HG02759 (cell line): Measurements from ENCODE around the gene POLD2.

Experiments used
- ATAC-seq: cut with Tn5 transposase; IDR thresholded peaks from one replicate; pipeline ENCODE4 v1.9.1; 2021; ENCODE audit warnings: mild to moderate bottlenecking, moderate library complexity; ENCODE audit not compliant: unreplicated experiment

Gene POLD2

DNA sequence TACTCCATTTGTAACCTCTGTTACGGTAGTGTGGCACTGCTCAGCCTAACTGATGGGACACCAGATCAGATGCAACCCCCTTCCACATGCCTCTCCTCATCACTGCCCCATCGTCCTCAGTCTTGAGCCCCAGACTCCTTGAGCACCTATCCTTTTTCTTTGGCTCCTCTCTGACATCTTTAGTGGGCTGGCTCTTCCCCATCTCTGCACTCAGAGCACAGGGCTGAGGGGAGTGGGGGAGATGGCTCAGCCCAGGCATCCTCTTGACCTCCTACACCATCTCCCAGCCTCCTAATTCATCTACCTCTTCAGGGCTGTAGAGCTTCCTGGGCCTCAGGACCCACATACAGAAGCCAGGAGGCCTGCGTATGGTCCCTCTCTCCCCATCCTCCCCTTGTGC is 39.6 kb downstream of the POLD2 start:
- ATAC-seq, result no peak

DNA sequence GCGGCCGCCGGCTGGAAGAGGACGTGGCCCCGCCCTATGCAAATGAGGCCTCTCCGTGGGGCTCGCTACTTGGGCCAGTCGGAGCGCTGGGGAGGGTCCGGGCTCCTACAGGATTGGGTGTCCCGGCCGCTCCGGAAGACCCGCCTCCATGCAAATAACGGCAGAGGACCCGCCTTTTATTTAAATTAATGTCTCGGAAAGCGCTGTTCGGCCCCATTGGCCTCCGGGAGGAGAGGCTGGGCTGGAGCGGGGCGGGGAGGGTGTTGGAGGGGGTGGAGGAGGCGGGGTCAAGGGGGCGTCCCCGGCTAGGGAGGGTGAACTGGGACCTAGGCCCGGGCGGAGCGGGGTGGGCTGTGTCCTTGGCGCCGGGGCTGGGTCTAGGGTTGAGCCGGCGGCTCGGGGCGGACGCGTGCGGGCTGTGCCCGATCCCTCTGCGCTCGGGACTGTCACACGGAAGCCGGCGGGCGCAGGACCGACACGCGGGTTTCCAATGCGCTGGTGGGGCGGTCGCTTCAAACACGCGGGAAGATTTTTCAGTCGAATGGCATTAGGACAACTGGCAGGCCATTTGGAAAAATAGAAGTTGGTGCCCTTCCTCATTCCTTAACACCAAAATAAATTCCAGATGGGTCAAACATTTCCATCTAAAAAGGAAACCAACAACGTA is 40.7 kb downstream of the POLD2 start:
- ATAC-seq, result peak; percentile 93

DNA sequence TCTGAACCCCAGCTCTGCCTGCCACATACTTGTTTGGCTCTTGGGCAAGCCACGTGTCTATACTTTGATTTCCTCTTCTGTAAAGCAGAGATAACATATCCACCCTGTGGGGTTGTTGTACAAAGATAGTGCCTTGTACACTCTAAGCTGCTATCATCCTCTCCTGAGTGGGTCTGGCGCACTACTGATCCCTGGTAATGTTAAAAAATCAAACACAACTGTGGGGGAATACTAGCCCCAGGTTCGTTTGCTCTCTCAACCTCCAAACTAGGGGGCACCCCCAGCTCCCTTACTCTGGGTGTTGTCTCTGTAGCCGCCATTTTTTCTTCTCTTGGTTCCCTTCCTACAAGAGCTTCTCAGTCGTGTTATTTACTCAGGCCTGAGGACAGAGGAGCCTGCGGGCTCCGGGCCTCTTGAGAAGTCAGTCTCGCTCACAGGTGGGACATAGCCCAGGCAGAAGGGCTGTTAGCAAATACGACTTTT is 42.0 kb downstream of the POLD2 start:
- no peak for ATAC-seq

DNA sequence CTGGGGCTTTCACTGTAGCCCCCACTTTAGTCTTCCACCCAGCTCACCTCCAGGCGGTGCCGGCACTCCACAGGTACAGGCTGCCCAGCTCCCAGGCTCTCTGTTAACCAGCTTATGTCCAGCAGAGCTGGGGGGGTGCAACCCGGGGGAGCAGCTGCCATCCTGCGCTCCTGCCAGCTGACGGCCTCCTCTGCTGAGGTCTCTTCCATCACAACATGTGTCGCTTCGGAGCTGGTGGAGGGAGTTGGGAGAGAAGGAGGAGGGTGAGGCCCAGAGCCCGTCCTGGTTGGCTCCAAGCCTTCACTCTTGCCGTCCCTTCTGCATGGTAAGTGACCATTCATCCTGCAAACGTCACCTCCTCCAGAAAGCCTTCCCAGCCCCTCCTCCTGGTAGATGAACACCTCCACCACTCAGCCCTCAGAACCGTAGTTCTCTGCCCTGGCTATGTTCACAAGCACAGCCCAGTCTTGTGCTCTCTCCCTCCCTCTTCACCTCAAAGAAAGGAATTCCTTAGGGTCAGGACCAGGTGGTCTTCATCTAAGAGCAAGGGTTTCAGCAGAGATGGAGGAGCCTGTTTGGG is 42.6 kb downstream of the POLD2 start:
- ATAC-seq, result no peak

DNA sequence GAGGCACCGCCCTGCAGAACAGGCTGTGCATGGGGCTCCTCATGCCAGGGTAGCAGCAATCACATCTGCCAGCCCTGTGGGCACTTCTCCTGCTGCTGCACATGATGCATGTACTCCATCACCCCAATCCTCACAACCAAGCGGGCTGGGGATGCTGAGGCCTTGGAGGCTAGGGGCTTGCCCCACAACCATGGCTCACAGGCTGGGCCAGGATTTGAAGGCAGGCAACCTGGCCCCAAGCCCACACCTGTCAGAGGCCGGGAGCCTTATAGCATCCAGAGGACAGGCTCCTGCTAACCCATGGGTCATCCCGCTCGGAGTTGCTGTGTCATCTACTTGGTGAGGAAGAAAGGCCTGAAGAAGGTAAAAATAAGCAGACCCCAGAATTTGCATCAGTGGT is 43.2 kb downstream of the POLD2 start:
- no peak for ATAC-seq

DNA sequence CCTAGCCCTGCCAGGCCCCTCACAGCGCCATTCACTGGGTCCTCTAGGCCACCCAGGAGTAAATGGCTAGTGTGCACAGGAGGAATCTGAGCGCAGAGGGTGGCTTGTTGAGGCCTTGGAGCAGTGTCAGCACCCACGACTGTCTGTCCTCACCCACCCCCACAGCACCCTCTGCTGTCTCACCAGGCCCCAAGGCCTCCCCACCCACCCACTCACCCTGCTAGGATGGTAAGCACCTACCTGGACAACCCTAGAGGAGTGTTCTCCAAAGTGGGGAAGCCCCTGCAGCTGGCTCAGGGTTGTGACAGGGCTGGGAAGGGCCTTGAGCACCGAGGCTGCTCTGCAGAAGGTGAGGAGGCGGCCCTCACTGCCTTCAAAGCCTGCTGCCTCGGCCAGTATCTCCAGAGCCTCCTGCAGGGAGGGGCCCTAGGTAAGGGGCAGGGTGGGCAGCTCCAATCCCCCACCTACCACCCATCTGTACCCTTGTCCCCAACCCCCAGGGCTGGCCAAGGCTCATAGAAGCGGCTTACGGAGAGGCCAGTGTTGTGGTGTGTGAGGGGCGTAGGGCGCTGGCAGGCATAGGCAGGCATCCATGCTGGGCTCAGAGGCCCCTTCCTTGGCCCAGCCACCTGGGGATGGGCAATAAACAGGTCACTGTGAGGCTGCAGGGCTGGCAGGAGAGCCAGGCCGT is 43.9 kb downstream of the POLD2 start:
- no peak for ATAC-seq

DNA sequence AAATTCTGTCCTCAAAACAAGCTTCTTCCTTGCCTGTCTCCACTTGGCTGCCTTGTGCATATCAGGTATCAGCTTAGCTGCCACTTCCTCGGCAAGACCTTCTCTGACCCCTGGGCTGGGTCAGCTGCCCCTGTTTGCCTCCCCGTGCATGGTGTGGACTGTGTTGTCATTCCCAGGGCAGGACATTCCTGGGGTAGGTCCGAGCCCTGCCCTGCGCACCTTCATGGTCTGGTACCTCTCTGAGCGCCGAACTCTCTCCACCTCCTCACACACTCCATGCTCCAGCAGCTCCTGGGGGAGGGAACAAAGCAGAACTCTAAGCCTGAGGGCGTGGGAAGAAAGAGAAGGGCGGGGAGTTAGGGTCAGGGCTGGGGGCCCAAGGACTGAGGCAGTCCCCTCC is 44.8 kb downstream of the POLD2 start:
- no peak for ATAC-seq

DNA sequence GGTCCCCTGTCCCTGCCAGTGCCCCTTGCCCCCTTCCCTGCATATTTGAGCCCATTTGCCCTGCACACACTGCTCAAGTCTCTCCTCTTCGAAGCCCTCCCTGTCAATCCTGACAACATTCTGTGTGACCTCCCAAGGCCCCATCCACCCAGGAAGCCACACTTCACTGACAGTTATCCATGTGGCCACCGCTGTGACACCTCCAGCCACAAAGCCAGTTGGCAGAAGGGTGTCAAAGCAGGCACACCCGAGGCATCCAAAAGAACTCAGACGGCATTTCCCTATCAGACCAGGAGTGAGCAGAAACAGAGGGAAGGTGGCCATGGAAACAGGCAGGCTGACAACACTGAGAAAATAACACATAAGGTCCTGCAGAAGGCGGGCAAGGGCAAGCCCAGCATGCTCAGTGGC is 45.7 kb downstream of the POLD2 start:
- ATAC-seq, result no peak

DNA sequence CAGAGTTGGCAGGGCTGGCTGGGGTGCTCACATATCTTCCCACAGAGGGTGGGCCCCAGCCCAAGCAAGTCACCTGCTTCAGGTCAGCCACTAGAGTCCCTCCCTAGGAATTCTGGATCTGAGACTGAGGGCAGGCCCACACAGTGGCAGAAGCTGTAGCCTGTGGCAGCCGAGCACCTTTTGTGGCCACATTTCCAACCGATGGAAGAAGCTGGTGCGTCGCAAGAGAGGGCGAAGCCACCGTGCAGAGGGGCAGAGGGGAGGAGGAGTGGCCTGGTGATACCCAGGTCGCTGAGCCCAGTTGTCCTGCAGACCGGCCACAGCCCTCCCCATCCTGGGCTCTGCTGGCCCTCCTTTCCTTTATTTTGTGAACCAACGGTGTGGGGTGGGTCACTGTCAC is 46.3 kb downstream of the POLD2 start:
- no peak for ATAC-seq

DNA sequence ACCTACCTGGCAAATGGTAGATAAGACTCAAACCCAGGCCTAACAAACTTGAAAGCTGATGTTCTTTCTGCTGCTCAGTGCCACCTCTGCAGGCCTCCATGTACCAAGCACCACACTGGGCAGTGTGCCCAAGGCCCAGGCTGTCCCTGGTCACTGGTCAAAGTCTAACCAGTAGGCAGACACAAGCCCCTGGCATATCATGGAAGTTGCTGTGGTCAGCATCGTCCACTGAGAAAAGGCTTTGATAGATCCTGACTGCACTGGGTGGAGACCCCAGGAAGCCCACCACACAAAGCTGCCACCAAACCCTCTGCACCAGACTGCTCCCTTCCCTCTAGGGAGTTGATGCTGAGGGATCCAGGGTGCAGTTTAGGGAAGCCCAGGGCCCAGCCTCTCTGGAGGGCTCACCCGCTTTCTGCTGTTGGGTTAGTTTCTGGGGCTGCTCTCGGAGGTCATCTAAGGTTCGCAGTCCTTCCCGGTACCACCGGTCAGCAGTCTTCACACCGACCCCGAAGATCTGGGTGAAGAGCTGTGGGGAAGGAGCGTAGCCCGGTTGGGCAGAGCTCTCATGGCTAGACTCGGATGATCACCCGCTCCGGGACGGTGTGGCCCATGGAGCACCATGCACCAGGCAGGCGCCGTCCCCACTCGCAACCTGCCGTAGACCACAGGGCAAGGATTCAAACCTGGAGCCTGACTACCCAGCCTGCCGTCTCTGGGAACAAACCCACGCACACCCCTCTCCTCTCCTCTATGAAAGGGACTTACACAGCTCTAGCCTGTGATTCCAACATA is 47.0 kb downstream of the POLD2 start:
- no peak for ATAC-seq

DNA sequence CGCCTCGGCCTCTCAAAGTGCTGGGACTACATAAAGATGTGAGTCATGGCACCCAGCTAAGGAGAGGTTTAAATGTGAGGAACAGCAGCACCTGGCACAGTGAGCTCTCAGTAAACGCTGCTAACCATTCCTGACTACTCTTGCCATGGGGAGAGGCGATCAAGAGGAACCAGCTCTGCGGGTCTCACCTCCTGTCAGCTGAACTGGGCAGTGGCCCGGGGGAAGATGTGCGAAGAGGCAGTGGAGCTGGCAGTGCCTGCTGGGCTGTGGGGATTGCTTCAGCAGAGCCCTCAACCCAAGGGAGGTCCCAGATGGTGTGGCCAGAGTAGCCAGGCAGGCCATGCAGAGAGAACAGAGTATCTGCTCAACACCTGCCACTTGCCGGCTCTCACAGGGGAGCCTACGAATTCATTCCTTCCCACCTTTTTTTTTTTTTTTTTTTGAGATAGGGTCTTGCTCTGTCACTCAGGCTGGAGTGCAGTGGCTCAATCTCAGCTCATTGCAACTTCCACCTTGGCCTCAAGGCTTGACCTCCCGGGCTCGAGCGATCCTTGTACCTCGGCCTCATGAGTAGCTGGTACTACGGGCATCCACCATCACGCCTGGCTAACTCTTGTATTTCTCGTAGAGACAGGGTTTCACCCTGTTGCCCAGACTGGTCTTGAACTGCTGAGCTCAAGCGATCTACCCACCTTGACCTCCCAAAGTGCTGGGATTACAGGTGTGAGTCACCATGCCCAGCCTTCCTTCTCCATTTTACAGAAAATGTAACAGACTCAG is 47.9 kb downstream of the POLD2 start:
- no peak for ATAC-seq

DNA sequence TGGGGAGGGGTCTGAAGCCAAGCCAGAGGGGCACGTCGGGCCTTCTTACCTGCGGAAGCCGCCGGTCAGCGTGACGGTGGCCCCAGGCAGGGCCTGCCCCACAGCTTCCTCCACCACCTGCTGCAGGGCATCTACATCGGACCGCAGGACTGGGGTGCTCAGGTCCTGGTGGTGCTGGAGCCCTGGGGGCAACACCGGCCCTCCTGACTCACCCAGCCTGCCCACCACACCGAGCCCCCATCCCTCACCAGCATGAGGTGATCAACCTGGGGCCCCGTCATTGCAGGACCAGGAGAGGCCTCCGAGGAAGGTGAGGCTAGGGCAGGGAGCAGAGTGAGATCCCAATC is 49.0 kb downstream of the POLD2 start:
- peak; percentile 14 for ATAC-seq

DNA sequence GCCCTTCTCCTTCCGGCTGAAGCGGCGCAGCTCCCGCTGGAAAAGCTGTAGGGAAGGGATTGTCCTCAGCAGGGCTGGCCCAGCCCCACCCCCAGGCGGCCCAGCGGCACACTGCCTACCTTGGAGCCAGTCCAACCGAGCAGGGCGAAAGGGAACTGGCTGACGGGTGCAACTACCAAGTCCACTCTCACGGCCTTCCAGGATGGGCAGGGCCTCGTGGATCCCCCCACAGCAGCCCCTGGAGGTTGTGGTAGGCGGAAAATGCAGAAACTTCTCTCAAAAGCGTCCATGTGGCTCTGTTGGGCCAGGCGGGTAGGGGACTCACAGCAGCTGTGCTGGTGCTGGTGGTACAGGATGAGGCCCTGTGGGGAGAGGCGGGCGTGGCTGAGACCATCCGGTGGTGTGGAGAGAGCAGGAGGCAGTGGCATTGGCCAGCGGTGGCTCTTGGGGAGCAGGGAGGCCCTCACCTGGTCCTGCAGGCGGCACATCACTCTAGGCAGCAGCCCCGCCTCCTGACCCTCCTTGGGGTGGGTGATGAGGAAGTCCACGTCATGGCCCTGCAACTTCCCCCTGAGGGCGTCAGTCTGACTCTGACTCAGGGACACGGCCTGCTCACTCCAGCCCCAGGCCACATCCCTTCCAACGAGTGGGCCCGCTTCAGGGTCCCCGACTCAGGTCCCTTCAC is 49.5 kb downstream of the POLD2 start:
- ATAC-seq, result peak; percentile 69

DNA sequence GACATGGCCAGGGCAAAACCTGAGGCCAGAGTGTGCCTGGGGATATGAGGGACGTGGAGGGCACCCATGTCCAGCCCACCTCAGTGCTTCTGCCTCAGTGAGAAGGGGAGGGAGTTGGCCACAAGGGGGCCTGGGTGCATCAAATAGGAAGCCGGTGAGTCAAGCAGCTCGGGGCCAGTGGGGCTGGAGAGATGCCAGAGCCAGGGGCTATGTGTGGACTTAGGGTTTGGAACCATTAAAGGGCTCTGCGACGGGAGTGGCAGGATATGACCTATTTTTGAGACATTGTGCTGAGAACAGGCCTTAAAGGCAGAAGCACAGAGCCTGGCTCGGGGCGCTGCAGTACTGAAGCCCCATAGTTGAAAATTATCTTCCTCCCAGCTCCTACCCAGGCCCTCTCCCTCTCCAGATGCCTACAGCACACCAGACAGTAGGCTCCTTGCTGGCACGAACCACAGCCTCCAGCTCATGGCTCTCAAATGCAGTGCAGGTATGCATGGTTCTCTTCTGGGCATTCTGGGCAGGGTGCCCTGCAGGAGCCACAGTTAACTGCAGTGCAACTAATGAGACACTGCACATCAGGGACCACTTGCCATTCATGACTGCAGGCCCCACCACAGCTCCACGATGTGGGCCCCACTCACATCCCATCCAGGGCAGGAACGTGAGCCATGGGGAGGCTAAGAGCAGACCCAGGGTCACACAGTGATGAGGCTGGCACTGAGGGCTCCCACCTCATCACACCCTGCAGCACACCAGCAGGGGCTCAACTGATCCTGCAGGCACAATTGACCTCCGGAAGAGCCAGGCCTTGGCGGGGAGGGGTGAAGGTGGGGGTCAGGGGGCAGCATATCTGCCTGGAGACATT is 50.8 kb downstream of the POLD2 start:
- ATAC-seq, result no peak

DNA sequence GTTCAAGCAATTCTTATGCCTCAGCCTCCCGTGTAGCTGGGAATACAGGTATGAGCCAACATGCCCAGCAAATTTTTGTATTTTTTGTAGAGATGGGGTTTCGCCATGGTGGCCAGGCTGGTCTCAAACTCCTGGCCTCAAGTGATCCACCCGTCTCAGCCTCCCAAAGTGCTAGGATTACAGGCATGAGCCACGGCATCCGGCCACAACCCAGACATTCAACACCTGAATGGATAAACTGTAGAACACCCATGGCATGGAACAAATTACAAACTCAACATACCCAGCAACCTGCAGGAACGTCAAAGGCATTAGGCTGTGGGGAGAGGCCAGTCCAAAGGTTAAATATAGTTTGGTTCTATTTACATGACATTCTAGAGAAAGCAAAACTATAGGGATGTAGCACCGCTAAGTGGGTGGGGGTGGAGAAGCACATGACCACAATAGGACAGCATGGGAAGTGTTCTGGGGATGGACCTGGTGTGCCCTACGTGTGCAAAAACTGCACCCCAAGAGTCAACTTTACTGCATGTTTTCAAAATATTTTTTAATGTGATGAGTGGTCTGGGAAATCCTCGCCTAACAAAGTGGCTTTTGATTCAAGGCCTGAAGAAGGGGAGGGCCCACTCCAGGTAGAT is 51.5 kb downstream of the POLD2 start:
- ATAC-seq, result no peak

DNA sequence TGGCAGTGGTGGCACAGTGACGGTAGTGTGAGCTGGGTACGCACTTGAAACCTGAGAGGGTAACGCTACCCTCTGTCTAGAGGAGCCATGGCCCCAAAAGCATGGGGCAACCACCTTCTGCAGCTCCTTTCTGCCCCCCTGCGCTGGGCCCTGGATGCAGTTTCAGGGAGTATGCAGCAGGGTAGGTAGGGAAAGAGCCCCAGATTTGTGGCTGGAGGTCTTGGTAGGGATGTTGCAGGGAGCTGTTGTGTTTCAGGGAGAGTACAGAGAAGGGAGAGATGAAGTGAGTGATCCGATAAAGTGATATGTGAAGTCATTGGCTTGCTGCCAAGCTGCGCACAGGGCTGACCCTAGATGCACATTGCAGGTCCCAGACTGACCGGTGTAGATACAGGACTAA is 55.3 kb downstream of the POLD2 start:
- ATAC-seq, result no peak

DNA sequence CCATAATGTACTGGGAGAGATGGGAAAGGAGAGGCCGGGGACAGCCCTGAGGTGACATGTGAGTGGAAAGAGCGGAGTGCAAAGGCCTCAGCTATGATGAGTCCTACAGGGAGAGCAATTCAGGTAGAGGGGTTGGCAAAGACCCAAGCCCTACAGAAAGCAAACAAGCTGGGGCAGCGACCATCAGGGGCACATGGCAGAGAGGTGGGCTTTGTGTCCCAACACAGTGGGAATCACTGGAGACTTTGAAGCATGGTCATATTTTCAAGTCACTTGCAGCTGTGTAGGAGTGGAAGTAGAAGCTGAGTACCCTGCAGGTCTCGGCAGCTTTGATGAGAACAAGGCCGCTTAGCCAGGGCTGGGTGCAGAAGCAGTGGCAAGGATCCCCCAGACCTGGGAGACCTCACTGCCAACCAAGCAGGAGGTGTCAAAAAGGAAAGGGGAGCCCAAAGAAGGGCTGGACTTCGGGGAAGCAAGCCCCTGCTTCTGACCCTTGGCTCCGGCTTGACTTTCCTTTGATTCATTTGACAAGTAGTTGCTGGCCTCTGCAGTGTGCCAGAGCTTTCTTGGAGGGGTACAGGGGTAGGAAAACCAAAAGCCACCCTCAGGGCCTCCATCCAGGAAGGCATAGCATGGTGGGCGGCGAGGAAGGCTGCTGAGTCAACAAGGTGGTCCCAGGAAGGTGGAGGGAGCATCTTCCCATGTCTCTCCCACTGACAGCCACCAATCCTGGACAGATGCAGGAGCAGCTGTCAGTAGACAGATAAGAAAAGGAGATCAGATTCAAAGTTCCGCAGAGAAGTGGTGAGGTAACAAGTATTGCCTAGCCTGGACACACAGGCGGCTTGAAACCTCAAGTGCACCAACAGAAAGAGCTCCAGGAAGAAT is 56.0 kb downstream of the POLD2 start:
- ATAC-seq, result no peak
